22Rv1 (cell line): ENCODE results near the gene RIMS3.
"Not testable (repeated sequence)": the region's sequence is repeated elsewhere in the genome, so short reads cannot be mapped to it uniquely, and the experiment has no call there.

ENCODE experiments used
- H3K27ac ChIP-seq: fragments of 450-650 bp; 2 replicates; pipeline ENCODE4 v1.5.1; 2017
- ZFX ChIP-seq: fragments of 450-650 bp; IDR thresholded peaks from 2 replicates; pipeline ENCODE4 v1.6.1; 2017; ENCODE audit warnings: antibody characterized with exemption, borderline replicate concordance
- TF ChIP-seq, protein P1 (sequence below): fragments of 450-650 bp; IDR thresholded peaks from 2 replicates; pipeline ENCODE4 v1.5.1; 2017; ENCODE audit warnings: mild to moderate bottlenecking

RIMS3 gene

DNA sequence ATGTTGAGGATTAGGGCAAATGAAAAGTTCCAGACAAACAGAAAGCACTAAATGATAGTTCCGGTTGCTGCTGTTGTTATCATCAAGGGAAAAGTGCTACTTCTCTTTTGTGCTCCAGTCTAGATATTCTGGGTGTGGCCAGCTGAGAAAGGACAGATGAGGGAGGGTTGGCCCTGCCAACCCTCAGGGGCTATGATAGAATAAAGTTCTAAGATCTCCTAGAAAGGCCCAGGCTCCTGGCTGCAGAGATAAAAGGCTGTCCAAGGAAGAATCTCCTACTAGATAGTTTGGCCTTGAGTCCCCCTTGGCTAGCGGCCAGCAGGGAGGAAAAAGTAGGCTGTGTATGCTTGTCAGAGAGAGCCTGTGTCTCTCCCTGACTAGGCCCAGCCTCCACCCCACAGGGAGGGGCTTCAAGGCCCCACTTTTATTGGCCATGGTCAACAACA is 31.5 kb downstream of the RIMS3 start:
- no peak for TF ChIP-seq ZFX
- TF ChIP-seq, protein P1, sequence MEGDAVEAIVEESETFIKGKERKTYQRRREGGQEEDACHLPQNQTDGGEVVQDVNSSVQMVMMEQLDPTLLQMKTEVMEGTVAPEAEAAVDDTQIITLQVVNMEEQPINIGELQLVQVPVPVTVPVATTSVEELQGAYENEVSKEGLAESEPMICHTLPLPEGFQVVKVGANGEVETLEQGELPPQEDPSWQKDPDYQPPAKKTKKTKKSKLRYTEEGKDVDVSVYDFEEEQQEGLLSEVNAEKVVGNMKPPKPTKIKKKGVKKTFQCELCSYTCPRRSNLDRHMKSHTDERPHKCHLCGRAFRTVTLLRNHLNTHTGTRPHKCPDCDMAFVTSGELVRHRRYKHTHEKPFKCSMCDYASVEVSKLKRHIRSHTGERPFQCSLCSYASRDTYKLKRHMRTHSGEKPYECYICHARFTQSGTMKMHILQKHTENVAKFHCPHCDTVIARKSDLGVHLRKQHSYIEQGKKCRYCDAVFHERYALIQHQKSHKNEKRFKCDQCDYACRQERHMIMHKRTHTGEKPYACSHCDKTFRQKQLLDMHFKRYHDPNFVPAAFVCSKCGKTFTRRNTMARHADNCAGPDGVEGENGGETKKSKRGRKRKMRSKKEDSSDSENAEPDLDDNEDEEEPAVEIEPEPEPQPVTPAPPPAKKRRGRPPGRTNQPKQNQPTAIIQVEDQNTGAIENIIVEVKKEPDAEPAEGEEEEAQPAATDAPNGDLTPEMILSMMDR: no peak

DNA sequence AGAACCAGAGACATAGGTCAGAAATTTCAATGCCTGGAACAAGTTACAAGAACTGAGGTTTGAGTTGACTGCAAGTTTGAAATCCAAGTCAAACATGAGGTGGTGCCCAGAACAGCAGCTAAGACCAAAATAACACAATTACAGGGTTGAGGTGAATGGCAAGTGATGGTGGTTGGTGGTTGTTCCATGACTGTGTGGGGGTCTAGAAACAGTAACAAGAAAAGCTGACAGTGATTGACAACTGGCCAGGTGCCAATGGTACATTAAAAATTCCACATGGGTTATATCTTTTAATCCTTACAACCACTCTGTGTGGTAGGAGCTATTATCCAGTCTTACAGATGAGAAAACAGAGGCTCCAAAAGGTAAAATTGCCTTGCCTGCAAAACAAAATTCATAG is 32.0 kb downstream of the RIMS3 start:
- TF ChIP-seq, protein P1: no peak
- TF ChIP-seq ZFX: no peak

More for the DNA sequence above, 31.5 kb downstream of the RIMS3 start:
- no peak overlapping the region for H3K27ac ChIP-seq

GRCh38 chr1:40630488-40631223 is 34.8 kb downstream of the RIMS3 start:
- no peak overlapping the region for H3K27ac ChIP-seq
- TF ChIP-seq ZFX: no peak
- TF ChIP-seq, protein P1: peak; percentile 58

More for the DNA sequence above, 32.0 kb downstream of the RIMS3 start:
- H3K27ac ChIP-seq: no peak overlapping the region

DNA sequence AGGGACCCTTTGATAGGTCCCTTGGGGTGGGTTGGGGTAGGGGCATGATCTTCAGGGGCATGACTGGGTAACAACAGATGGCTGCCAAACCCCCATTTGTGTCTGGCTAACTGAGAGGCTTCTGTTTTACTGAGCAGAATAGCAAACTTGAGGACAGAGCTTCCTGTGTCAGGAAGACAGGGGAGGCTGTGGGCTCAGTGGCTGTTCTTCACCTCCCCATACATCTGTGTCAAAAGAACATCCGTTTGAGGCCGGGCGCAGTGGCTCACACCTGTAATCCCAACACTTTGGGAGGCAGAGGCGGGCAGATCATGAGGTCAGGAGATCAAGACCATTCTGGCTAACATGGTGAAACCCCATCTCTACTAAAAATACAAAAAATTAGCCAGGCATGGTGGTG is 35.9 kb downstream of the RIMS3 start:
- not testable (repeated sequence) for H3K27ac ChIP-seq

DNA sequence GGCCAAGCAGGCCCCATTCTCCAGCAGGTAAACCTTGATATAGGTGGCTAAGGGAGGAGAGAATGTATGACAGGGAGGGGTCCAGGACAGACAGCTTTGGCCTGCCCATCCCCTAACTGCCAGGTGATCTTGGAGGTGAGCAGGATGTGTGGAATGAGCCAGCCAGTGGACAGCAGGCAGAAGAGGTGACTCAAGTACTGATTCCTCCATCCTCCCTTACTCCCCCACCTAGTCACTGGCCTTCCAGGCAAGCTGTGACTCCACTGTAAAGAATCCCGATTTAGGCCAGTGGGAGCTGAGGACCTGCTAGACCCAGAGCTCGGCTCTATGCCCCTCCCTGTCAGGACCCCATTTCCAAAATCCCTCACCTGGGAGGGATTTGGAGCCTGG is 36.6 kb downstream of the RIMS3 start:
- H3K27ac ChIP-seq: no peak overlapping the region
- no peak for TF ChIP-seq ZFX
- TF ChIP-seq, protein P1: no peak

- H3K27ac ChIP-seq: no peak overlapping the region
- TF ChIP-seq, protein P1: no peak
- TF ChIP-seq ZFX: no peak
These were observed 37.2 kb downstream of the RIMS3 start for GRCh38 chr1:40627987-40628902.

DNA sequence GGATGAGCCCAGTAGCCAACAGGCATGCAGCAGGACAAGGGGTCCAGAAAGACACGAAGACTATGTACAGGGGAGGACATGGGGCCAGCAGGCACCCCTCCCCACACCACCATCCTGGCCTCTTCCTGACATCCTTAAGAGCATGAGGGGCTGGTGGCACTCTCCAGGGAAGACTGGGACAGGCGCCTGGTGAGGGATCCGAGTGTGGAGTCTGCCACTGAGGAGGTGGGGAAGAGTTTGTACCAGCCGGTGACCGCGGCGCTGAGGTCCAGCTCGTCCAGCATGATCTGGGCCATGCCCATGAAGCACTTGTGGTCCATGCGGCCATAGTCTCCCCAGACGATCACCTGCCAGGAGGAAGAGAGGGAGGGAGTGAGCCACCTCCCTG is 39.1 kb downstream of the RIMS3 start:
- no peak overlapping the region for H3K27ac ChIP-seq

More for the DNA sequence above, 39.1 kb downstream of the RIMS3 start:
- TF ChIP-seq ZFX: no peak
- TF ChIP-seq, protein P1: no peak
